WTC11 (cell line): ENCODE data around the gene PDE11A. TPM values are rescaled to one million over a fixed set of nuclear protein-coding genes. Genes with fewer than 3 reads are reported as not detected.

Experiments used
- ATAC-seq: fragments of 200-7000 bp; cut with Tn5 transposase; 2 replicates; pipeline ENCODE4 v1.10.0; 2021; ENCODE audit warnings: mild to moderate bottlenecking, moderate library complexity
- CTCF ChIA-PET: fragments of 300-600 bp; sonication (Branson Sonifier 250); formaldehyde crosslinking; loops from one replicate; lab custom pipeline; 2021; ENCODE audit warnings: antibody characterized with exemption; lab: Charles Lee
- POLR2A ChIA-PET: fragments of 350-600 bp; sonication (Branson Sonifier 250); formaldehyde crosslinking; loops from one replicate; lab custom pipeline; 2021; ENCODE audit warnings: antibody characterized with exemption; lab: Charles Lee
- DNase-seq: peaks from one replicate; pipeline ENCODE4 v3.0.0; 2021; ENCODE audit warnings: low spot score
- H3K27ac Mint-ChIP-seq: 2 replicates; pipeline ENCODE4 v1.8.0; 2021; ENCODE audit warnings: mixed read lengths
- H3K27me3 Mint-ChIP-seq: 2 replicates; pipeline ENCODE4 v1.8.0; 2021; ENCODE audit warnings: low read depth, mild to moderate bottlenecking, moderate library complexity, mixed read lengths
- H3K36me3 Mint-ChIP-seq: 2 replicates; pipeline ENCODE4 v1.8.0; 2021; ENCODE audit warnings: mixed read lengths
- H3K4me1 Mint-ChIP-seq: 2 replicates; pipeline ENCODE4 v1.8.0; 2022; ENCODE audit warnings: mixed read lengths
- H3K4me3 Mint-ChIP-seq: 2 replicates; pipeline ENCODE4 v1.8.0; 2021; ENCODE audit warnings: mild to moderate bottlenecking, moderate library complexity, mixed read lengths
- H3K9me3 Mint-ChIP-seq: 2 replicates; pipeline ENCODE4 v1.8.0; 2021; ENCODE audit warnings: mixed read lengths
- EMX1 ChIP-seq: fragments of 250-450 bp; sonication (Bioruptor Pico); IDR thresholded peaks from 2 replicates; pipeline ENCODE4 v1.8.0; 2021; ENCODE audit warnings: mild to moderate bottlenecking
- FOXP1 ChIP-seq: sonication (generic); formaldehyde crosslinking; IDR thresholded peaks from 2 replicates; pipeline ENCODE4 v1.8.0; 2022; ENCODE audit warnings: missing genetic modification reagents, mild to moderate bottlenecking, moderate library complexity, borderline replicate concordance
- GABPB1 ChIP-seq: sonication (generic); formaldehyde crosslinking; IDR thresholded peaks from 2 replicates; pipeline ENCODE4 v1.8.1; 2023; ENCODE audit warnings: mild to moderate bottlenecking, missing genetic modification reagents
- GTF2I ChIP-seq: fragments of 250-450 bp; sonication (Bioruptor Pico); conservative IDR thresholded peaks from 2 replicates; pipeline ENCODE4 v1.4.0; 2021; ENCODE audit warnings: mild to moderate bottlenecking
- IRF2 ChIP-seq: sonication (generic); formaldehyde crosslinking; IDR thresholded peaks from 2 replicates; pipeline ENCODE4 v1.8.0; 2022; ENCODE audit warnings: low read depth, missing genetic modification reagents, borderline replicate concordance
- KAT7 ChIP-seq: sonication (generic); formaldehyde crosslinking; IDR thresholded peaks from 2 replicates; pipeline ENCODE4 v1.8.1; 2023; ENCODE audit warnings: missing genetic modification reagents, mild to moderate bottlenecking, borderline replicate concordance
- MYBL2 ChIP-seq: sonication (generic); formaldehyde crosslinking; IDR thresholded peaks from 2 replicates; pipeline ENCODE4 v1.8.1; 2023; ENCODE audit warnings: mild to moderate bottlenecking, moderate library complexity, missing genetic modification reagents
- NR3C1 ChIP-seq: sonication (generic); formaldehyde crosslinking; conservative IDR thresholded peaks from 2 replicates; pipeline ENCODE4 v1.8.1; 2023; ENCODE audit warnings: low read depth, mild to moderate bottlenecking, missing genetic modification reagents
- PRRX2 ChIP-seq: fragments of 250-450 bp; sonication (Bioruptor Pico); IDR thresholded peaks from 2 replicates; pipeline ENCODE4 v1.8.0; 2021; ENCODE audit warnings: mild to moderate bottlenecking
- SOX15 ChIP-seq: fragments of 250-450 bp; sonication (Bioruptor Pico); IDR thresholded peaks from 2 replicates; pipeline ENCODE4 v1.9.0; 2021; ENCODE audit warnings: mild to moderate bottlenecking
- TCF7 ChIP-seq: sonication (generic); formaldehyde crosslinking; IDR thresholded peaks from 2 replicates; pipeline ENCODE4 v1.8.0; 2022; ENCODE audit warnings: mild to moderate bottlenecking, low read depth, missing genetic modification reagents, moderate library complexity
- TEAD4 ChIP-seq: sonication (generic); formaldehyde crosslinking; IDR thresholded peaks from 2 replicates; pipeline ENCODE4 v1.8.0; 2022; ENCODE audit warnings: mild to moderate bottlenecking, missing genetic modification reagents
- ZBTB21 ChIP-seq: sonication (generic); formaldehyde crosslinking; IDR thresholded peaks from 2 replicates; pipeline ENCODE4 v1.8.1; 2023; ENCODE audit warnings: mild to moderate bottlenecking, missing genetic modification reagents, borderline replicate concordance
- ZNF396 ChIP-seq: fragments of 250-450 bp; sonication (Bioruptor Pico); IDR thresholded peaks from 2 replicates; pipeline ENCODE4 v1.8.0; 2021; ENCODE audit warnings: mild to moderate bottlenecking, moderate library complexity, borderline replicate concordance
- ZNF671 ChIP-seq: fragments of 250-450 bp; sonication (Bioruptor Pico); IDR thresholded peaks from 2 replicates; pipeline ENCODE4 v1.8.0; 2021; ENCODE audit warnings: mild to moderate bottlenecking
- total RNA-seq: library from RNA; stranded (reverse); gene quantifications from 3 replicates; pipeline ENCODE4 v1.2.3, GENCODE V29; 2021
- TF ChIP-seq, protein P1 (sequence below): sonication (generic); formaldehyde crosslinking; IDR thresholded peaks from 2 replicates; pipeline ENCODE4 v1.8.1; 2023; ENCODE audit warnings: mild to moderate bottlenecking, moderate library complexity, missing genetic modification reagents
- TF ChIP-seq, protein P2 (sequence below): sonication (generic); formaldehyde crosslinking; IDR thresholded peaks from 2 replicates; pipeline ENCODE4 v1.8.1; 2022; ENCODE audit warnings: mild to moderate bottlenecking, missing genetic modification reagents, moderate library complexity, borderline replicate concordance
- TF ChIP-seq, protein P3 (sequence below): fragments of 200-600 bp; IDR thresholded peaks from 2 replicates; pipeline ENCODE4 v1.8.0; 2022; ENCODE audit warnings: antibody characterized with exemption
- TF ChIP-seq, protein P4 (sequence below): sonication (generic); formaldehyde crosslinking; IDR thresholded peaks from 2 replicates; pipeline ENCODE4 v1.8.1; 2023; ENCODE audit warnings: mild to moderate bottlenecking, missing genetic modification reagents, moderate library complexity
- TF ChIP-seq, protein P5 (sequence below): sonication (generic); formaldehyde crosslinking; conservative IDR thresholded peaks from 2 replicates; pipeline ENCODE4 v1.8.1; 2023; ENCODE audit warnings: mild to moderate bottlenecking, low read depth, missing genetic modification reagents, moderate library complexity
- TF ChIP-seq, protein P6 (sequence below): sonication (generic); formaldehyde crosslinking; IDR thresholded peaks from 2 replicates; pipeline ENCODE4 v1.8.1; 2022; ENCODE audit warnings: missing genetic modification reagents, borderline replicate concordance
- TF ChIP-seq, protein P7 (sequence below): fragments of 250-450 bp; sonication (Bioruptor Pico); IDR thresholded peaks from 2 replicates; pipeline ENCODE4 v1.9.0; 2021; ENCODE audit warnings: mild to moderate bottlenecking

Gene PDE11A
- total RNA-seq, 1 experiment from 2014 or later, result 0.13 TPM

DNA sequence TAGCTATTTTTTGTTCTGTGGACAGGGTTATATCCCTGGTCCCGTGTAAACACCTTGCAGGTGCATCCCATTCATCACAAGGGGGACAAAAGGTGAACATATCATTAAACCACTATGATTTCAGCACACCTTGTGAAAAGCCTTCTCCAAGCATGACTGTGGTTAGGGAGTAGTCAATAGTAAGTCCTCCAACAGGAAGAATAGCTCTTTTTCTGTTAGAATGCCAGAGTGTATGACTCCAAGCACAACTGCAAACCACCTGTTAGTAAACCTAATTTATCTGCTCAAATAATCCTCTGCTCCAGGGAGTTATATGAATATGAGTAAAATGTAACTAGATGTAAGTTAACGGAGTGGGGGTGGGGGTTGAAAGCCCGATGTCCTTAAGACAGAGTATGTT is 439.5 kb downstream of the PDE11A start (continued):
- TF ChIP-seq, protein P1, sequence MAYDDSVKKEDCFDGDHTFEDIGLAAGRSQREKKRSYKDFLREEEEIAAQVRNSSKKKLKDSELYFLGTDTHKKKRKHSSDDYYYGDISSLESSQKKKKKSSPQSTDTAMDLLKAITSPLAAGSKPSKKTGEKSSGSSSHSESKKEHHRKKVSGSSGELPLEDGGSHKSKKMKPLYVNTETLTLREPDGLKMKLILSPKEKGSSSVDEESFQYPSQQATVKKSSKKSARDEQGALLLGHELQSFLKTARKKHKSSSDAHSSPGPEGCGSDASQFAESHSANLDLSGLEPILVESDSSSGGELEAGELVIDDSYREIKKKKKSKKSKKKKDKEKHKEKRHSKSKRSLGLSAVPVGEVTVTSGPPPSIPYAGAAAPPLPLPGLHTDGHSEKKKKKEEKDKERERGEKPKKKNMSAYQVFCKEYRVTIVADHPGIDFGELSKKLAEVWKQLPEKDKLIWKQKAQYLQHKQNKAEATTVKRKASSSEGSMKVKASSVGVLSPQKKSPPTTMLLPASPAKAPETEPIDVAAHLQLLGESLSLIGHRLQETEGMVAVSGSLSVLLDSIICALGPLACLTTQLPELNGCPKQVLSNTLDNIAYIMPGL, result no peak
- TF ChIP-seq PRRX2 (CRISPR knock-in tag) (no peak), ZNF671 (no peak), GTF2I (CRISPR knock-in tag) (no peak)
- TF ChIP-seq, protein P2, sequence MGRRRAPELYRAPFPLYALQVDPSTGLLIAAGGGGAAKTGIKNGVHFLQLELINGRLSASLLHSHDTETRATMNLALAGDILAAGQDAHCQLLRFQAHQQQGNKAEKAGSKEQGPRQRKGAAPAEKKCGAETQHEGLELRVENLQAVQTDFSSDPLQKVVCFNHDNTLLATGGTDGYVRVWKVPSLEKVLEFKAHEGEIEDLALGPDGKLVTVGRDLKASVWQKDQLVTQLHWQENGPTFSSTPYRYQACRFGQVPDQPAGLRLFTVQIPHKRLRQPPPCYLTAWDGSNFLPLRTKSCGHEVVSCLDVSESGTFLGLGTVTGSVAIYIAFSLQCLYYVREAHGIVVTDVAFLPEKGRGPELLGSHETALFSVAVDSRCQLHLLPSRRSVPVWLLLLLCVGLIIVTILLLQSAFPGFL, result no peak
- TF ChIP-seq, protein P3, sequence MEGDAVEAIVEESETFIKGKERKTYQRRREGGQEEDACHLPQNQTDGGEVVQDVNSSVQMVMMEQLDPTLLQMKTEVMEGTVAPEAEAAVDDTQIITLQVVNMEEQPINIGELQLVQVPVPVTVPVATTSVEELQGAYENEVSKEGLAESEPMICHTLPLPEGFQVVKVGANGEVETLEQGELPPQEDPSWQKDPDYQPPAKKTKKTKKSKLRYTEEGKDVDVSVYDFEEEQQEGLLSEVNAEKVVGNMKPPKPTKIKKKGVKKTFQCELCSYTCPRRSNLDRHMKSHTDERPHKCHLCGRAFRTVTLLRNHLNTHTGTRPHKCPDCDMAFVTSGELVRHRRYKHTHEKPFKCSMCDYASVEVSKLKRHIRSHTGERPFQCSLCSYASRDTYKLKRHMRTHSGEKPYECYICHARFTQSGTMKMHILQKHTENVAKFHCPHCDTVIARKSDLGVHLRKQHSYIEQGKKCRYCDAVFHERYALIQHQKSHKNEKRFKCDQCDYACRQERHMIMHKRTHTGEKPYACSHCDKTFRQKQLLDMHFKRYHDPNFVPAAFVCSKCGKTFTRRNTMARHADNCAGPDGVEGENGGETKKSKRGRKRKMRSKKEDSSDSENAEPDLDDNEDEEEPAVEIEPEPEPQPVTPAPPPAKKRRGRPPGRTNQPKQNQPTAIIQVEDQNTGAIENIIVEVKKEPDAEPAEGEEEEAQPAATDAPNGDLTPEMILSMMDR, result no peak

DNA sequence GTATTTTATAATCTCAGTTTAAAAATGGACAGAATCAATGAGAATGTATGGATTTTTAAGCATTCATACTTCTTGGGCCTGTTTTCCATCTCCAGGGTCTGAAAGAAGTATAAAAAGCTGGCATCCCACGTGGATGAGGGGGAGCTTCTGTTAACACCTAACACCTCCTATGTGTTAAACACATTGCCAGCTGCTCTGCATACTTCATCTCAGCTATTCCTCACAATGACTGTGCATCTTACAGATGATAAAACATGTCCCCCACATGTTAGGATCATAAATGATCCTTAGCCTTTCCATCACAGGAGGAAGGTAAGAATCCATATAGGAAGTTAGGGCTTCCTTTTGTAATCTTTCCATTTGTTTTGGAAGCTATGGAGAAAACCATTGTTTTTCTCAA is 440.9 kb downstream of the PDE11A start:
- CTCF ChIA-PET, result no interaction called here

More for the DNA sequence above, 440.9 kb downstream of the PDE11A start:
- DNase-seq (no peak), ATAC-seq (no peak)
- Mint-ChIP-seq H3K4me1 (peaks cover 16% of the 10 kb centered on the region), H3K27me3 (peaks cover 30% of the 10 kb centered on the region), H3K4me3 (no peak overlapping the region), H3K36me3 (no peaks in the 10 kb centered on the region), H3K27ac (no peak overlapping the region), H3K9me3 (no peaks in the 10 kb centered on the region)
- TF ChIP-seq TEAD4 (CRISPR knock-in tag) (no peak), EMX1 (no peak), ZBTB21 (CRISPR knock-in tag) (no peak), FOXP1 (CRISPR knock-in tag) (no peak), KAT7 (CRISPR knock-in tag) (no peak), IRF2 (CRISPR knock-in tag) (no peak), PRRX2 (CRISPR knock-in tag) (no peak), ZNF396 (CRISPR knock-in tag) (no peak), MYBL2 (CRISPR knock-in tag) (no peak), SOX15 (CRISPR knock-in tag) (no peak), GABPB1 (CRISPR knock-in tag) (no peak), TCF7 (CRISPR knock-in tag) (no peak), NR3C1 (no peak)
- TF ChIP-seq, protein P4, sequence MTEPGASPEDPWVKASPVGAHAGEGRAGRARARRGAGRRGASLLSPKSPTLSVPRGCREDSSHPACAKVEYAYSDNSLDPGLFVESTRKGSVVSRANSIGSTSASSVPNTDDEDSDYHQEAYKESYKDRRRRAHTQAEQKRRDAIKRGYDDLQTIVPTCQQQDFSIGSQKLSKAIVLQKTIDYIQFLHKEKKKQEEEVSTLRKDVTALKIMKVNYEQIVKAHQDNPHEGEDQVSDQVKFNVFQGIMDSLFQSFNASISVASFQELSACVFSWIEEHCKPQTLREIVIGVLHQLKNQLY, result no peak
- TF ChIP-seq, protein P5, sequence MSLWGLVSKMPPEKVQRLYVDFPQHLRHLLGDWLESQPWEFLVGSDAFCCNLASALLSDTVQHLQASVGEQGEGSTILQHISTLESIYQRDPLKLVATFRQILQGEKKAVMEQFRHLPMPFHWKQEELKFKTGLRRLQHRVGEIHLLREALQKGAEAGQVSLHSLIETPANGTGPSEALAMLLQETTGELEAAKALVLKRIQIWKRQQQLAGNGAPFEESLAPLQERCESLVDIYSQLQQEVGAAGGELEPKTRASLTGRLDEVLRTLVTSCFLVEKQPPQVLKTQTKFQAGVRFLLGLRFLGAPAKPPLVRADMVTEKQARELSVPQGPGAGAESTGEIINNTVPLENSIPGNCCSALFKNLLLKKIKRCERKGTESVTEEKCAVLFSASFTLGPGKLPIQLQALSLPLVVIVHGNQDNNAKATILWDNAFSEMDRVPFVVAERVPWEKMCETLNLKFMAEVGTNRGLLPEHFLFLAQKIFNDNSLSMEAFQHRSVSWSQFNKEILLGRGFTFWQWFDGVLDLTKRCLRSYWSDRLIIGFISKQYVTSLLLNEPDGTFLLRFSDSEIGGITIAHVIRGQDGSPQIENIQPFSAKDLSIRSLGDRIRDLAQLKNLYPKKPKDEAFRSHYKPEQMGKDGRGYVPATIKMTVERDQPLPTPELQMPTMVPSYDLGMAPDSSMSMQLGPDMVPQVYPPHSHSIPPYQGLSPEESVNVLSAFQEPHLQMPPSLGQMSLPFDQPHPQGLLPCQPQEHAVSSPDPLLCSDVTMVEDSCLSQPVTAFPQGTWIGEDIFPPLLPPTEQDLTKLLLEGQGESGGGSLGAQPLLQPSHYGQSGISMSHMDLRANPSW (CRISPR knock-in tag), result no peak
- TF ChIP-seq, protein P1, result no peak
- TF ChIP-seq, protein P6, sequence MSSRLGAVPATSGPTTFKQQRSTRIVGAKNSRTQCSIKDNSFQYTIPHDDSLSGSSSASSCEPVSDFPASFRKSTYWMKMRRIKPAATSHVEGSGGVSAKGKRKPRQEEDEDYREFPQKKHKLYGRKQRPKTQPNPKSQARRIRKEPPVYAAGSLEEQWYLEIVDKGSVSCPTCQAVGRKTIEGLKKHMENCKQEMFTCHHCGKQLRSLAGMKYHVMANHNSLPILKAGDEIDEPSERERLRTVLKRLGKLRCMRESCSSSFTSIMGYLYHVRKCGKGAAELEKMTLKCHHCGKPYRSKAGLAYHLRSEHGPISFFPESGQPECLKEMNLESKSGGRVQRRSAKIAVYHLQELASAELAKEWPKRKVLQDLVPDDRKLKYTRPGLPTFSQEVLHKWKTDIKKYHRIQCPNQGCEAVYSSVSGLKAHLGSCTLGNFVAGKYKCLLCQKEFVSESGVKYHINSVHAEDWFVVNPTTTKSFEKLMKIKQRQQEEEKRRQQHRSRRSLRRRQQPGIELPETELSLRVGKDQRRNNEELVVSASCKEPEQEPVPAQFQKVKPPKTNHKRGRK, result no peak
- TF ChIP-seq, protein P7, sequence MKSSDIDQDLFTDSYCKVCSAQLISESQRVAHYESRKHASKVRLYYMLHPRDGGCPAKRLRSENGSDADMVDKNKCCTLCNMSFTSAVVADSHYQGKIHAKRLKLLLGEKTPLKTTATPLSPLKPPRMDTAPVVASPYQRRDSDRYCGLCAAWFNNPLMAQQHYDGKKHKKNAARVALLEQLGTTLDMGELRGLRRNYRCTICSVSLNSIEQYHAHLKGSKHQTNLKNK (CRISPR knock-in tag), result no peak
- POLR2A ChIA-PET, result no interaction called here
